H1 (cell line): ENCODE results near the gene CAST. TPM values are rescaled to one million over a fixed set of nuclear protein-coding genes. Genes with fewer than 3 reads are reported as not detected.

Source experiments
- EGR1 ChIP-seq: IDR thresholded peaks from 2 replicates; pipeline ENCODE4 v1.6.1; 2011; ENCODE audit warnings: low read depth, low read length, borderline replicate concordance
- KDM5A ChIP-seq: fragments of 200-600 bp; IDR thresholded peaks from 2 replicates; pipeline ENCODE4 v1.7.1; 2012; ENCODE audit warnings: mild to moderate bottlenecking, low read length, inconsistent platforms, mixed read lengths
- RXRA ChIP-seq: IDR thresholded peaks from 2 replicates; pipeline ENCODE4 v1.6.1; 2011; ENCODE audit warnings: low read depth, mild to moderate bottlenecking, low read length, moderate library complexity; ENCODE audit not compliant: insufficient read depth
- polyA plus RNA-seq, 7 experiments: library from polyadenylated mRNA; depleted of rRNA in 3 of 7; stranded (reverse) in 5 of 7; unstranded in 2 of 7; fragments of >200 nt in 5 of 7; fragments of 200-250 nt in 2 of 7; gene quantifications; 1 replicate in 5 of 7; 2 replicates in 1 of 7; 4 replicates in 1 of 7; pipeline versions ENCODE4 v1.2.1 to v1.2.3, GENCODE V29; 2011 to 2013; ENCODE audit warnings: missing spikeins in 2 of 7, mixed read lengths in 2 of 7
- total RNA-seq: library from RNA; stranded (reverse); fragmentation: NEBNext Ultra II Directional; extraction: Animal tissue kit (Norgen Biotek cat#: 25700); gene quantifications from 2 replicates; pipeline ENCODE4 v1.2.1, GENCODE V29; 2021
- TF ChIP-seq, protein P1 (sequence below): fragments of 300-600 bp; sonication (generic); IDR thresholded peaks from 2 replicates; pipeline ENCODE4 v1.7.1; 2012; ENCODE audit warnings: low read length, moderate library complexity, mild to moderate bottlenecking, inconsistent platforms; ENCODE audit not compliant: insufficient replicate concordance

Gene CAST
- total and polyA plus RNA-seq, 2 of the 8 experiments (the other 6 are each of a cell fraction or from before 2014, with no cell fraction given), result 9.0 to 48.2 TPM

DNA sequence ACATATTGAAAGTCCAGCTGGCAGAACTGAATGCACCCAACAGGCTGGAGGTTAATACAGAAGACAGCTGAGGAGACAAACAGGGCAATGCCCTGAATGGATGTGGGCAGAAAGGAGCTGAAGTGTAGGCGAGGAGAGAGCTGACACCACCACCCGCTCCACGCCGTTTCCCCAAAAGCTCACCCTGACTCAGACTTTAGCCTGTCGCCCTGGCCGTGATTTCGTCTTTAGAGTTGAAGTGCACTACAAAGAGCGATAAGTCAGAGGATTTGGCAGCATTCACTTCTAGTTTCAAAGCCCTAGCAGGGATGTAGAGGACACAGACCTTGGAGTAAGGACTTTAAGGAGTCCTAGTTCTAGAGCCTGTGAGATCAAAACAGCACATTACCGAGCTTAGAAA is 147.7 kb downstream of the CAST start (continued):
- TF ChIP-seq, protein P1, sequence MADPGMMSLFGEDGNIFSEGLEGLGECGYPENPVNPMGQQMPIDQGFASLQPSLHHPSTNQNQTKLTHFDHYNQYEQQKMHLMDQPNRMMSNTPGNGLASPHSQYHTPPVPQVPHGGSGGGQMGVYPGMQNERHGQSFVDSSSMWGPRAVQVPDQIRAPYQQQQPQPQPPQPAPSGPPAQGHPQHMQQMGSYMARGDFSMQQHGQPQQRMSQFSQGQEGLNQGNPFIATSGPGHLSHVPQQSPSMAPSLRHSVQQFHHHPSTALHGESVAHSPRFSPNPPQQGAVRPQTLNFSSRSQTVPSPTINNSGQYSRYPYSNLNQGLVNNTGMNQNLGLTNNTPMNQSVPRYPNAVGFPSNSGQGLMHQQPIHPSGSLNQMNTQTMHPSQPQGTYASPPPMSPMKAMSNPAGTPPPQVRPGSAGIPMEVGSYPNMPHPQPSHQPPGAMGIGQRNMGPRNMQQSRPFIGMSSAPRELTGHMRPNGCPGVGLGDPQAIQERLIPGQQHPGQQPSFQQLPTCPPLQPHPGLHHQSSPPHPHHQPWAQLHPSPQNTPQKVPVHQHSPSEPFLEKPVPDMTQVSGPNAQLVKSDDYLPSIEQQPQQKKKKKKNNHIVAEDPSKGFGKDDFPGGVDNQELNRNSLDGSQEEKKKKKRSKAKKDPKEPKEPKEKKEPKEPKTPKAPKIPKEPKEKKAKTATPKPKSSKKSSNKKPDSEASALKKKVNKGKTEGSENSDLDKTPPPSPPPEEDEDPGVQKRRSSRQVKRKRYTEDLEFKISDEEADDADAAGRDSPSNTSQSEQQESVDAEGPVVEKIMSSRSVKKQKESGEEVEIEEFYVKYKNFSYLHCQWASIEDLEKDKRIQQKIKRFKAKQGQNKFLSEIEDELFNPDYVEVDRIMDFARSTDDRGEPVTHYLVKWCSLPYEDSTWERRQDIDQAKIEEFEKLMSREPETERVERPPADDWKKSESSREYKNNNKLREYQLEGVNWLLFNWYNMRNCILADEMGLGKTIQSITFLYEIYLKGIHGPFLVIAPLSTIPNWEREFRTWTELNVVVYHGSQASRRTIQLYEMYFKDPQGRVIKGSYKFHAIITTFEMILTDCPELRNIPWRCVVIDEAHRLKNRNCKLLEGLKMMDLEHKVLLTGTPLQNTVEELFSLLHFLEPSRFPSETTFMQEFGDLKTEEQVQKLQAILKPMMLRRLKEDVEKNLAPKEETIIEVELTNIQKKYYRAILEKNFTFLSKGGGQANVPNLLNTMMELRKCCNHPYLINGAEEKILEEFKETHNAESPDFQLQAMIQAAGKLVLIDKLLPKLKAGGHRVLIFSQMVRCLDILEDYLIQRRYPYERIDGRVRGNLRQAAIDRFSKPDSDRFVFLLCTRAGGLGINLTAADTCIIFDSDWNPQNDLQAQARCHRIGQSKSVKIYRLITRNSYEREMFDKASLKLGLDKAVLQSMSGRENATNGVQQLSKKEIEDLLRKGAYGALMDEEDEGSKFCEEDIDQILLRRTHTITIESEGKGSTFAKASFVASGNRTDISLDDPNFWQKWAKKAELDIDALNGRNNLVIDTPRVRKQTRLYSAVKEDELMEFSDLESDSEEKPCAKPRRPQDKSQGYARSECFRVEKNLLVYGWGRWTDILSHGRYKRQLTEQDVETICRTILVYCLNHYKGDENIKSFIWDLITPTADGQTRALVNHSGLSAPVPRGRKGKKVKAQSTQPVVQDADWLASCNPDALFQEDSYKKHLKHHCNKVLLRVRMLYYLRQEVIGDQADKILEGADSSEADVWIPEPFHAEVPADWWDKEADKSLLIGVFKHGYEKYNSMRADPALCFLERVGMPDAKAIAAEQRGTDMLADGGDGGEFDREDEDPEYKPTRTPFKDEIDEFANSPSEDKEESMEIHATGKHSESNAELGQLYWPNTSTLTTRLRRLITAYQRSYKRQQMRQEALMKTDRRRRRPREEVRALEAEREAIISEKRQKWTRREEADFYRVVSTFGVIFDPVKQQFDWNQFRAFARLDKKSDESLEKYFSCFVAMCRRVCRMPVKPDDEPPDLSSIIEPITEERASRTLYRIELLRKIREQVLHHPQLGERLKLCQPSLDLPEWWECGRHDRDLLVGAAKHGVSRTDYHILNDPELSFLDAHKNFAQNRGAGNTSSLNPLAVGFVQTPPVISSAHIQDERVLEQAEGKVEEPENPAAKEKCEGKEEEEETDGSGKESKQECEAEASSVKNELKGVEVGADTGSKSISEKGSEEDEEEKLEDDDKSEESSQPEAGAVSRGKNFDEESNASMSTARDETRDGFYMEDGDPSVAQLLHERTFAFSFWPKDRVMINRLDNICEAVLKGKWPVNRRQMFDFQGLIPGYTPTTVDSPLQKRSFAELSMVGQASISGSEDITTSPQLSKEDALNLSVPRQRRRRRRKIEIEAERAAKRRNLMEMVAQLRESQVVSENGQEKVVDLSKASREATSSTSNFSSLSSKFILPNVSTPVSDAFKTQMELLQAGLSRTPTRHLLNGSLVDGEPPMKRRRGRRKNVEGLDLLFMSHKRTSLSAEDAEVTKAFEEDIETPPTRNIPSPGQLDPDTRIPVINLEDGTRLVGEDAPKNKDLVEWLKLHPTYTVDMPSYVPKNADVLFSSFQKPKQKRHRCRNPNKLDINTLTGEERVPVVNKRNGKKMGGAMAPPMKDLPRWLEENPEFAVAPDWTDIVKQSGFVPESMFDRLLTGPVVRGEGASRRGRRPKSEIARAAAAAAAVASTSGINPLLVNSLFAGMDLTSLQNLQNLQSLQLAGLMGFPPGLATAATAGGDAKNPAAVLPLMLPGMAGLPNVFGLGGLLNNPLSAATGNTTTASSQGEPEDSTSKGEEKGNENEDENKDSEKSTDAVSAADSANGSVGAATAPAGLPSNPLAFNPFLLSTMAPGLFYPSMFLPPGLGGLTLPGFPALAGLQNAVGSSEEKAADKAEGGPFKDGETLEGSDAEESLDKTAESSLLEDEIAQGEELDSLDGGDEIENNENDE, result no peak
- no peak for TF ChIP-seq EGR1
- no peak for TF ChIP-seq KDM5A
- TF ChIP-seq RXRA, result no peak
- TF ChIP-seq, all 59 proteins: peak for 0
